GM19035 (cell line): ENCODE results near the gene SRSF9.
A peak's percentile ranks its signal among the peaks of the same experiment; 100 is the strongest.
"Not testable (repeated sequence)": the region's sequence is repeated elsewhere in the genome, so short reads cannot be mapped to it uniquely, and the experiment has no call there.

Experiments used
- ATAC-seq: cut with Tn5 transposase; IDR thresholded peaks from one replicate; pipeline ENCODE4 v1.9.1; 2021; ENCODE audit not compliant: unreplicated experiment

Gene SRSF9

GRCh38 chr12:120453060-120453750, 16.3 kb downstream of the SRSF9 start:
- no peak for ATAC-seq

- not testable (repeated sequence) for ATAC-seq
Measured at GRCh38 chr12:120452524-120452923, 17.0 kb downstream of the SRSF9 start.

- no peak for ATAC-seq
Measured at GRCh38 chr12:120447992-120448391, 21.6 kb downstream of the SRSF9 start.

DNA sequence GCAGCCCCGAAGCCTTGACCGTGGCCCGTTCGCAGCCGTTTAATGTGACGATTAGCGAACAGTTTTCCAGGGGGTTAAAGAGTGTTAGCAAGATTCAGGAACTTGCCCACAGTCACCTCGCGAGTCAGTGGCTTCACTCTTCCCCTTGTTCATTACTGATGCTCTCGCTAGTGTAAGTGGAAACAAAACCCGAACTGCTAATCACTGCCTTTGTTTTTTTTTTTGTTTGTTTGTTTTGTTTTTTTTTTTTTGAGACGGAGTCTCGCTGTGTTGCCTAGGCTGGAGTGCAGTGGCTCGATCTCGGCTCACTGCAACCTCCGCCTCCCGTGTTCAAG, 22.7 kb downstream of the SRSF9 start:
- not testable (repeated sequence) for ATAC-seq

DNA sequence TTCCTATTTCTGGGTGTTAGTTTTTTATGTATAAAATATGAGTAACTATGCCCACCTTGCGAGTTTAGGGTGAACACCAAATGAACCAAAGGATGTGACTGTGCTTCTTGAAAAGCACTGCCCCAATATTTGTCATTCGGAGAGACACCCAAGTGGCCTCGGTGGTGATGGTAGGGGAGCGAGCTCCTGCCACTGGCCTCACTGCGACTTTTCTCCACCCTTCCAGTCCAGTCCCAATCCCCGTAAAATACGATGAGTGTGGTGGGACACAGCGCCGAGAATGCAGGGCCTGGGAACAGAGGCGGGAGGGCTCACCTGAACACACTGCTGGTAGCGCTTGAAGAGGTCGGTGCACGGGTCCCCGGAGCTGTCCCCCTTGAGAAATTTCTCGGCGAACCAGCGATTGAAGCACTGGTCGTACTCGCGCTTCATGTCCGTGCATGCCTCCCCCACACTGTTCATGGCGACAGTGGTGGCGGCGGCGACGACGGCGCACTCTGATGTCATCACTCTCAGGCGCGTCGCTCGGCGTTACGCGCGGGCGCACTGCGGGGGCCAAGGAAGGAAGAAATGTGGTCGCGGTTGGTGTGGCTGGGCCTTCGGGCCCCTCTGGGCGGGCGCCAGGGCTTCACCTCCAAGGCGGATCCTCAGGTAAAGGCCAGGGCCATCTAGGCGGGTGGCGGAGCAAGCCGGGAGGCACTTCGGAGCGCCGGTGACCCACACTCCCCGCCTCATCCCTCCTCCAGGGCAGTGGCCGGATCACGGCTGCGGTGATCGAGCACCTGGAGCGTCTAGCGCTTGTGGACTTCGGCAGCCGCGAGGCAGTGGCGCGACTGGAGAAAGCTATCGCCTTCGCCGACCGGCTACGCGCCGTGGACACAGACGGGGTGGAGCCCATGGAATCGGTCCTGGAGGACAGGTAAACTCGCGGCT, 23.4 kb downstream of the SRSF9 start, which contains the start of the genes GATC and TRIAP1:
Gene GATC, plus strand, starts transcription at position 534 of the 933 bp plus-strand sequence. Its CDS starts 37 bp downstream, at position 571.
Gene TRIAP1, minus strand, starts transcription at position 474 of the 933 bp plus-strand sequence. Its CDS starts 12 bp downstream, at position 462.
- ATAC-seq: peak; percentile 93

- ATAC-seq: no peak
Measured at GRCh38 chr12:120444676-120445075, 24.9 kb downstream of the SRSF9 start.

GRCh38 chr12:120439646-120440247, 29.8 kb downstream of the SRSF9 start:
- no peak for ATAC-seq

DNA sequence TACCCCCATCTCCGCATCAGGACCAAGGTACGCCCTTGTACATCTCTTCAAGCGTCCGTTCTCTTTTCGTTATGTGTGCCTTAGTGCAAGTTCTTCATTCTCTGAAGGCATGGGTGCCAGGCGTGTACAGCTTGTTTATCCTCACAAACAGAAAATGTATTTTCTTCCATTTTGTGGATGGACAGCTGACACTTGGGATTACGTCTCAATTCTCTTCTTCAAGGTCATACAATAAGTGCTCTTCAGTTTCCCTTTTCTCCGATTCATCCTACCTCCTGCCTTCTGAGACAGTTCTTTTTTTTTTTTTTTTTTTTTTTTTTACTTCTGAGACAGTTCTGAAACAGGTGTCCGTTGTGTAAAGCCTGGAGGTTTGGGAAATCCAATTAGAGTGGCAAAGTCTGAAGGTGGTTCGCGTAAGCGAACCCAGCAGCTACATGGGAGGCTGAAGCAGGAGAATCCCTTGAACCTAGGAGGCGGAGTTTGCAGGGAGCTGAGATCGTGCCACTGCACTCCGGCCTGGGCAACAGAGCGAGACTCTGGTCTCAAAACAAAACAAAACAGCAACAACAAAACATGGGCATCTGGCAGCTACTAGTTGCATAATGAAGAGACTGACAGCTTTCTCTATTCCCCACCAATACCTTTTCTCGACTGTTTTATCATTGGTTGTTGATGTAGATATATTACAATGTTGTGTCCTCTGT, 30.9 kb downstream of the SRSF9 start:
- no peak for ATAC-seq

DNA sequence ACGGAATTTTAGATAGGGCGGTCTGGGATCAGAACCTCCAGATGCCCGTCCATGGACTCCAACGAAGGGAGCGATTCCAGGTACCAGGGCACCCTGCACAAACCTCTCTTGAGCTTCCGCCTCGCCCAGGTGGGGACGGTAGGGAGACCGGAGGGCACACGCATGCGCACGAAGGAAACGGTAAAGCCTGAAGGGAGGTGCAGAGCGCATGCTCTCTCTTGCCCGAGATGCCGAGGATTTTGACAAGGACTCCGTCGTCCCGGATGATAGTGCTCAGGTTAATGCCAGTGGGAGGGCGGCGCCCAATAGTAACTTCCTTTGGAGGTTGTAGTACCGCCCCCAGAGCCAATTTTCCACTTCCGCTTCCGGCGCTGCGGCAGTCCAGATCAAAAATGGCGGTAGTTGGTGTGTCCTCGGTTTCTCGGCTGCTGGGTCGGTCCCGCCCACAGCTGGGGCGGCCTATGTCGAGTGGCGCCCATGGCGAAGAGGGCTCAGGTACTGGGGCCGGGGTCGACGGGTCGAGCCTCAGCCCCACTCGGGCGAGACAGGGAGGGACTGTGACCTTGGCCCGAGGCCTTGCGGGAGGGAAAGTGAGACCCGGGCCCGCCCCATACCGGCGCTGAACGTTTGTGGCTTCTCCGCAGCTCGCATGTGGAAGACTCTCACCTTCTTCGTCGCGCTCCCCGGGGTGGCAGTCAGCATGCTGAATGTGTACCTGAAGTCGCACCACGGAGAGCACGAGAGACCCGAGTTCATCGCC, 31.6 kb downstream of the SRSF9 start, which contains the start of gene COX6A1:
Gene COX6A1, plus strand, starts transcription at position 379 of the 760 bp plus-strand sequence. Its CDS starts 14 bp downstream, at position 393.
- ATAC-seq: peak; percentile 93

DNA sequence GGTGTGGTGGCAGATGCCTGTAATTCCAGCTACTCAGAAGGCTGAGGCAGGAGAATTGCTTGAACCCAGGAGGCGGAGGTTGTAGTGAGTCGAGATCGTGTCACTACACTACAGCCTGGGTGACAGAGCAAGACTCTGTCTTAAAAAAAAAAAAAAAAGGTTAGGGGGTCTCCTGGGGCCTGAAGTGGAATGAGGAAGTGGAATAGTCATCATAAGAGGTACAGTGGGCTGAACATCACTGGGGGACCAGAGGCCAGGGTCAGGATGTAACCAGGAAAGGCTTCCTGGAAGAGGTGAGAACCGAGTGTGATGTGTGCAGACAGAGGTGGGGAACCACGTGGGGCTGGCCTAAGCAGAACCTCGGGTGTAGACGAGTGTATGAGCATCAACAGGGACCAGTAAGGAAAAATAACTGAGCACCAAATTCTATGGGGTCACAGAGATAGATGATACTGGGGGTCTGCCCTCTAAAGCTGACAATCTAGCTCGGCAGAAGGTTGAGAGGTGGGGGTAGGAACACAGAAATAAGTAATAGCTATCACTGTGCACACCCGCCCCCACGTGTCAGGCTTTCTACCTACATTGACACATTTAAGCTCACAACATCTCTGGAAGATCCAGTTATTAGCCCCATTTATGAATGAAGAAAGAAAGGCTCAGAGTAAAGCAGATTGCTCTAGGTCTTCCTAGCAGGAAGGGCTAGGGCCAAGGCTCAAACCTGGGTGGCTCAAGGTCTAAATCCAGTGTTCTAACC, 36.6 kb downstream of the SRSF9 start:
- no peak for ATAC-seq

DNA sequence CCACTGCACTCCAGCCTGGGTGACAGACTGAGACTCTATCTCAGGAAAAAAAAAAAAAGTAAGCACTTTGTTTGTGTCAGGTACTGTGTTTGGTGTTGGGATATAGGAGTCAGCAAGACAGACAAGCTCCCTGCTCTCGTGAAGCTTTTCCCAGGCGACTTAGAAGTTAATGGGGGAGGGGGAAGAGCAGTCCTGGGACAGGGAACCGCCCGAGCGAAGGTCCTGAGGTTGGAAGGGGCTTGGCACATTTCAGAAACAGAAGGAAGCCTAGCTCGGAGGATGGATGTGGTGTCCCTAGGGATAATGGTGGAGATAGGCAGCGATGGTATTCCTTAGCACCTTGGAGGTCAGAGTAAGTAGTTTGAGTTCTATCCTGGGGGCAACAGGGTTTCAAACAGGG, 40.2 kb downstream of the SRSF9 start:
- ATAC-seq: no peak

DNA sequence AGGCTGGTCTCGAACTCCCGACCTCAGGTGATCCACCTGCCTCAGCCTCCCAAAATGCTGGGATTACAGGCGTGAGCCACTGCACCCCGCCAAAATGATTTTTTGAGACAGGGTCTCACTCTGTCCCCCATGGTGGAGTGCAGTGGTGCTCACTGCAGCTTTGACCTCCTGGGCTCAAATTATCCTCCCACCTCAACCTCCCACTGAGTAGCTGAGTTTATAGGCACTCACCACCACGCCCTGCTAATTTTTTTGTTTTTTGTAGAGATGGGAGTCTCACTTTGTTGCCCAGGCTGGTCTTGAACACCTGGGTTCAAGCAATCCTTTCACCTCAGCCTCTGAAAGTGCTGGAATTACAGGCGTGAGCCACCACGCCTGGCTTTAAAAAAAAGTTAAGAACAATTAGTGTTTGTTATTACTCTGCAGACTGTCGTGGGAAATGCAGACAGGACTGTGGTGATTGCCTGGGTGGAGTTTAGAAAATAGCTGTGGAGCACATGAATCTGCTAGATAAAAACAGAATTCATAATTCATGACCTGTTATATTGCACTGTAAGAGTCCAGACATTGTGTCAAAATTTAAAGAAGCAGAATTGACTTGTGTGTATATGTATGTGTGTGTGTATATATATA, 40.8 kb downstream of the SRSF9 start:
- ATAC-seq: no peak

DNA sequence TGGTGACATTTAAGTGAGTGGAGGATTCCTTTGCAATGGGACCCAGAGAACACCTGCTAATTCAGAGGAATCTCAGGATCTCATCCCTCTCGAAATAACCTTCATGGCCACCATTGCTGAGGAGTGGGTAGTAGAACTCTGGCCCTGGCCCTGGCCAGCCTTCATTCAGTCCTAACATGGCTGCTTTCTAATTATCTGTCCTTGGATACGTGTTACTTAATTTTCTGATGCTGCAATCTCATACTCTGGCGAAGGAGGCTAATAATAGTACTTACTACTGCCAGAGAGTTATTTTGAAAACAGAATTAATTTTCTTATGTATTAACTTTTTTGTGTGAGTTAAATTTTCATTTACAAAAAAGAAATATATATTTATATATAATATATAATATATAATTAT, 43.8 kb downstream of the SRSF9 start:
- no peak for ATAC-seq

GRCh38 chr12:120422892-120423456, 46.6 kb downstream of the SRSF9 start:
- ATAC-seq: no peak

DNA sequence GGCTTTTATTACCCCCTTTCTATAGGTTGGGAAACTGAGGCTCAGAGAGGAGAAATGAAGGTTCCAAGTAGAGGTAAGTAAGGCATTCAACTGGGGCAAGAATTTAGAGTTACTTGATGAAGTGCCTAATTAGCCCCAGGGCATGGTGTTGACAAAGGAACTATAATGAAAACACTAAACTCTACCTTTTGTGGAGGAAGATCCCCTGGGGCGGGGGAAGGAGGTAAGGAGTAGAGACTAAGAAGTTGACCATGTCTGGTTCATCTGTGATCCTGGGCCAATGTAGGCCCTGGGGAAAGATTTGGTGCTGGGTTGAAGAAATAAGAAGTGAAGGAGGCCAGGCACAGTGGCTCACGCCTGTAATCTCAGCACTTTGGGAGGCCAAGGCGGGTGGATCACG, 47.8 kb downstream of the SRSF9 start:
- no peak for ATAC-seq

GRCh38 chr12:120417917-120418580, 51.5 kb downstream of the SRSF9 start:
- ATAC-seq: no peak

DNA sequence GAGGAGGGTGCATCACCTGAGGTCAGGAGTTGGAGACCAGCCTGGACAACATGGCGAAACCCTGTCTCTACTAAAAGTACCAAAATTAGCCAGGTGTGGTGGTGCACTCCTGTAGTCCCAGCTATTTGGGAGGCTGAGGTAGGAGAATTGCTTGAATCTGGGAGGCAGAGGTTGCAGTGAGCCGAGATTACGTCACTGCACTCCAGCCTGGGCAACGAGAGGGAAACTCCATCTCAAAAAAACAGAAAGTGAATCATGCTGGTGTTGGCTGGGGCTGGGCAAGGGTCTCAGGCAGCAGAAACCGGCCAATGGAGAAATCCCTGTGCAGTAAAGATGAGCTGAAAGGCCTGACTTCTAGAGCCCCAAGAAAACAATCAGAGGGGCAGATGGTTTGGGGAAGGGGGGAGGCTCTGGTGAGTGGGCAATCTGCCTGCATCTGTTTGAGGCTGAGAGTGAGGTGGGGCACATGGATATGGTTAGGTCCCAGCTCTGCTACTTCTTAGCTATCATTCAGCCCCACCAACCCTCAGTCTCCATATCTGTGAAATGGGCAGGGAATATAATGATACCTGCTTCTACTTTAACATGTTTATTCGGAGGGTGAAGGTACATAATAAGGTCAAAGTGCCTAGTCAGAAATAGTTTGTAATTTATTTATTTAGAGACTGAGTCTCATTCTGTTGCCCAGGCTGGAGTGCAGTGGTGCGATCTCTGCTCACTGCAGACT, 52.9 kb downstream of the SRSF9 start:
- no peak for ATAC-seq
